Ishikawa (cell line): ENCODE results near the gene BTNL2.

Experiments used
- TAF1 ChIP-seq: IDR thresholded peaks from 2 replicates; pipeline ENCODE4 v1.6.1; 2012; ENCODE audit warnings: low read depth, mild to moderate bottlenecking
- TF ChIP-seq, protein P1 (sequence below): IDR thresholded peaks from 2 replicates; pipeline ENCODE4 v1.6.1; 2012; ENCODE audit warnings: low read depth, mild to moderate bottlenecking
- TF ChIP-seq, protein P2 (sequence below): IDR thresholded peaks from 2 replicates; pipeline ENCODE4 v1.6.1; 2012

DNA sequence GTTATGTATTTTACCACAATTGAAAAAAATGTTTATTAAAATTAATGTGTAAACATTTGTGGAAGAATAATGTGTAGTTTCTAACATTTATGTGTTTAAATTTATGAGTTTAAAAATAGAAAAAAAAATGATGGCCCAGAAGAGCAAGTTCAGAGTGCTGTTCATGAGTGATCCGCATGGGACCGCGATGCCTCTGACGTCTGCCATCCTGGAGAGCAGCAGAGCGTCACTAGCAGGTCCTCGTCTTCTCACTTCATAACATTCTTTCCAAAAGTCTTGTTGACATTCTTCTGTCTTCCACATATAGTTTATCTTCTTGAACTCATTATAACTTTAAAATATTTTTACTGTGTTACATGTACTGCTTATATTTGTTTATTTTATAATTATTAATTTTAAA, 15.5 kb downstream of the BTNL2 start:
- TF ChIP-seq, protein P1, sequence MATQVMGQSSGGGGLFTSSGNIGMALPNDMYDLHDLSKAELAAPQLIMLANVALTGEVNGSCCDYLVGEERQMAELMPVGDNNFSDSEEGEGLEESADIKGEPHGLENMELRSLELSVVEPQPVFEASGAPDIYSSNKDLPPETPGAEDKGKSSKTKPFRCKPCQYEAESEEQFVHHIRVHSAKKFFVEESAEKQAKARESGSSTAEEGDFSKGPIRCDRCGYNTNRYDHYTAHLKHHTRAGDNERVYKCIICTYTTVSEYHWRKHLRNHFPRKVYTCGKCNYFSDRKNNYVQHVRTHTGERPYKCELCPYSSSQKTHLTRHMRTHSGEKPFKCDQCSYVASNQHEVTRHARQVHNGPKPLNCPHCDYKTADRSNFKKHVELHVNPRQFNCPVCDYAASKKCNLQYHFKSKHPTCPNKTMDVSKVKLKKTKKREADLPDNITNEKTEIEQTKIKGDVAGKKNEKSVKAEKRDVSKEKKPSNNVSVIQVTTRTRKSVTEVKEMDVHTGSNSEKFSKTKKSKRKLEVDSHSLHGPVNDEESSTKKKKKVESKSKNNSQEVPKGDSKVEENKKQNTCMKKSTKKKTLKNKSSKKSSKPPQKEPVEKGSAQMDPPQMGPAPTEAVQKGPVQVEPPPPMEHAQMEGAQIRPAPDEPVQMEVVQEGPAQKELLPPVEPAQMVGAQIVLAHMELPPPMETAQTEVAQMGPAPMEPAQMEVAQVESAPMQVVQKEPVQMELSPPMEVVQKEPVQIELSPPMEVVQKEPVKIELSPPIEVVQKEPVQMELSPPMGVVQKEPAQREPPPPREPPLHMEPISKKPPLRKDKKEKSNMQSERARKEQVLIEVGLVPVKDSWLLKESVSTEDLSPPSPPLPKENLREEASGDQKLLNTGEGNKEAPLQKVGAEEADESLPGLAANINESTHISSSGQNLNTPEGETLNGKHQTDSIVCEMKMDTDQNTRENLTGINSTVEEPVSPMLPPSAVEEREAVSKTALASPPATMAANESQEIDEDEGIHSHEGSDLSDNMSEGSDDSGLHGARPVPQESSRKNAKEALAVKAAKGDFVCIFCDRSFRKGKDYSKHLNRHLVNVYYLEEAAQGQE, result no peak
- TF ChIP-seq, protein P2, sequence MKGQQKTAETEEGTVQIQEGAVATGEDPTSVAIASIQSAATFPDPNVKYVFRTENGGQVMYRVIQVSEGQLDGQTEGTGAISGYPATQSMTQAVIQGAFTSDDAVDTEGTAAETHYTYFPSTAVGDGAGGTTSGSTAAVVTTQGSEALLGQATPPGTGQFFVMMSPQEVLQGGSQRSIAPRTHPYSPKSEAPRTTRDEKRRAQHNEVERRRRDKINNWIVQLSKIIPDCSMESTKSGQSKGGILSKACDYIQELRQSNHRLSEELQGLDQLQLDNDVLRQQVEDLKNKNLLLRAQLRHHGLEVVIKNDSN, result no peak
- TF ChIP-seq TAF1, result no peak
